ENCODE measurements around the gene PNP. TPM values are rescaled to one million over a fixed set of nuclear protein-coding genes. Genes with fewer than 3 reads are reported as not detected.
"Not testable (repeated sequence)": the region's sequence is repeated elsewhere in the genome, so short reads cannot be mapped to it uniquely, and the experiment has no call there.

Gene PNP
- total and polyA plus RNA-seq, 2 experiments from 2014 or later: 60.4 to 69.2 TPM

GRCh38 chr14:20507537-20507936, 38.3 kb downstream of the PNP start:
- H3K79me2 ChIP-seq; H4K20me1 ChIP-seq (ENCODE audit: insufficient read depth, poor library complexity, severe bottlenecking); H3K4me2 ChIP-seq; H2AFZ ChIP-seq; H3K9me3 ChIP-seq (ENCODE audit: low read depth); H3K27me3 ChIP-seq; H3K27ac ChIP-seq; H3K9me2 ChIP-seq (replicated peaks; ENCODE audit: insufficient read depth); H3K4me1 ChIP-seq (ENCODE audit: insufficient read depth); DNase-seq (ENCODE audit: low spot score); H3K36me3 ChIP-seq (replicated peaks; ENCODE audit: insufficient read depth, low read depth); H3K4me3 ChIP-seq: not testable (repeated sequence)
- WGBS (ENCODE audit: low lambda C conversion rate, missing lambda C conversion rate): 79% methylated on average over 3 of the region's 3 CpGs

GRCh38 chr14:20508367-20508766, 39.2 kb downstream of the PNP start:
- whole genome bisulfite sequencing (ENCODE audit: low lambda C conversion rate, missing lambda C conversion rate): 94% methylated on average over 8 of the region's 8 CpGs
- no peak for DNase-seq (ENCODE audit: low spot score)
- Histone ChIP-seq H3K4me3 (no peak overlapping the region), H3K27me3 (peaks cover 2% of the 10 kb centered on the region), H3K4me2 (no peak overlapping the region), H3K9me3 (ENCODE audit: low read depth) (no peaks in the 10 kb centered on the region), H4K20me1 (ENCODE audit: insufficient read depth, poor library complexity, severe bottlenecking) (no peaks in the 10 kb centered on the region), H3K36me3 (replicated peaks; ENCODE audit: insufficient read depth, low read depth) (no peaks in the 10 kb centered on the region), H3K9me2 (replicated peaks; ENCODE audit: insufficient read depth) (no peaks in the 10 kb centered on the region), H2AFZ (no peak overlapping the region), H3K4me1 (ENCODE audit: insufficient read depth) (no peaks in the 10 kb centered on the region), H3K27ac (no peak overlapping the region), H3K79me2 (no peaks in the 10 kb centered on the region)
- TF ChIP-seq EZH2phosphoT487 (IDR thresholded peaks at IDR 0.05; ENCODE audit: low read depth, severe bottlenecking, unreplicated experiment): no peak
- TF ChIP-seq, protein P1, sequence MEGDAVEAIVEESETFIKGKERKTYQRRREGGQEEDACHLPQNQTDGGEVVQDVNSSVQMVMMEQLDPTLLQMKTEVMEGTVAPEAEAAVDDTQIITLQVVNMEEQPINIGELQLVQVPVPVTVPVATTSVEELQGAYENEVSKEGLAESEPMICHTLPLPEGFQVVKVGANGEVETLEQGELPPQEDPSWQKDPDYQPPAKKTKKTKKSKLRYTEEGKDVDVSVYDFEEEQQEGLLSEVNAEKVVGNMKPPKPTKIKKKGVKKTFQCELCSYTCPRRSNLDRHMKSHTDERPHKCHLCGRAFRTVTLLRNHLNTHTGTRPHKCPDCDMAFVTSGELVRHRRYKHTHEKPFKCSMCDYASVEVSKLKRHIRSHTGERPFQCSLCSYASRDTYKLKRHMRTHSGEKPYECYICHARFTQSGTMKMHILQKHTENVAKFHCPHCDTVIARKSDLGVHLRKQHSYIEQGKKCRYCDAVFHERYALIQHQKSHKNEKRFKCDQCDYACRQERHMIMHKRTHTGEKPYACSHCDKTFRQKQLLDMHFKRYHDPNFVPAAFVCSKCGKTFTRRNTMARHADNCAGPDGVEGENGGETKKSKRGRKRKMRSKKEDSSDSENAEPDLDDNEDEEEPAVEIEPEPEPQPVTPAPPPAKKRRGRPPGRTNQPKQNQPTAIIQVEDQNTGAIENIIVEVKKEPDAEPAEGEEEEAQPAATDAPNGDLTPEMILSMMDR (IDR thresholded peaks at IDR 0.05; ENCODE audit: poor library complexity): no peak
- no peak for TF ChIP-seq EZH2 (IDR thresholded peaks at IDR 0.05; ENCODE audit: borderline replicate concordance)

DNA sequence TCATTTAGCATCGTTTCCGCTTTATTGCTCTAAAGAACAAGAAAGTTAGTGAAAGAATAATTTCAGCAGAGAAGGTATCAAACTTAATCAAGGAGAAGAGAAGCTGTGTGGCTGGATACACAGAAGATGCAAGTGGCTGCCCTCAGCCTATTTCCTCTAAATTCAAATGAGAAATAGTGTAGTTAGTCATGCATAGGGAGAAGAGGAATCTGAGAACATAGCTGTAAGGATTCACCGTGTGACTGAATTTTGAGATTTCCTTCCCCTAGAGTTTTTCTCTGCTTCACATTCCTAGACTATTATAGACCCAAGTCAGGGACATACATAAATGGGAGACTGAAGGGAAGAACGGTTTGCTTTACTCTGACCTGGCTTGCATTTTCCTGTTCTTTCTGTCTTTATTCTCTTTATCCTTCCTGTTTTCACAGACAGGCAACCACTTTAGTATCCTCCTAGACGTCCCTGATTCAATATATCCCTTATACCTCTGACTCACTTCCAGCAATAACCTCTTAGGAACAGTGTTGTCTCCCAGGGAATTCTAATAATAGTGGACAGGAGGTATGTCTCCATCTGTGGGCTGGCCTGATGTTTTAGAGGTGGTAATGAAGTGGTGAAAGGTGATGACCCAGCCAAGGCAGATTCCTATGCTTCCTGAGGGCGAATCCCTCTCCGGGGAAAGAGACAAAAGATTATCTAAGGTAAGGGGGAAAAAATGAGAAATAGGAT, 43.1 kb downstream of the PNP start:
- H3K36me3 ChIP-seq (replicated peaks; ENCODE audit: insufficient read depth, low read depth): no peaks in the 10 kb centered on the region
- H3K9me2 ChIP-seq (replicated peaks; ENCODE audit: insufficient read depth): no peaks in the 10 kb centered on the region
- H3K79me2 ChIP-seq: no peaks in the 10 kb centered on the region
- H3K9me3 ChIP-seq (ENCODE audit: low read depth): no peaks in the 10 kb centered on the region
- H3K27me3 ChIP-seq: peaks cover 7% of the 10 kb centered on the region
- H3K4me1 ChIP-seq (ENCODE audit: insufficient read depth): no peaks in the 10 kb centered on the region
- no peak overlapping the region for H3K4me3 ChIP-seq
- DNase-seq (ENCODE audit: low spot score): no peak
- TF ChIP-seq, protein P1 (IDR thresholded peaks at IDR 0.05; ENCODE audit: poor library complexity): no peak
- no peak for TF ChIP-seq EZH2phosphoT487 (IDR thresholded peaks at IDR 0.05; ENCODE audit: low read depth, severe bottlenecking, unreplicated experiment)
- 71% methylated on average over 7 of the region's 7 CpGs for WGBS (ENCODE audit: low lambda C conversion rate, missing lambda C conversion rate)
- no peak overlapping the region for H3K27ac ChIP-seq
- H3K4me2 ChIP-seq: no peak overlapping the region
- H2AFZ ChIP-seq: no peak overlapping the region
- no peaks in the 10 kb centered on the region for H4K20me1 ChIP-seq (ENCODE audit: insufficient read depth, poor library complexity, severe bottlenecking)

DNA sequence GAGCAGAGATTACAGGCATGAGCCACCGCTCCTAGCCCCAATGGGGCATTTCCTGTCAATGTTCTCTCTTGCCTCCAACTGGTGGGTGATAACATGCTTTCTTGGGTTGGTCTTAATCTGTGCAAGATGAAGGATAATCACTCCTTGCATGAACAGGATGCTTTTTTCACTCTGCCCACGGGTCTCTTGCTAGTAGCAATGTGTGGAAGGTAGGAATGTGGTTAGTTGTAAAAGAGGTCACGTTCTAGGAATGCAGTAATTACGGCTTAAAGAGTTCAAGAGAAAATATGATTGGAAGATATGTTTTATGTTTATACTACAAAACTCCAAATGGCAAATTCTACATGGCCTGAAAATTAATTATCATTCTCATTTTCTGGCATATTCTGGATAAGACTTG, 46.6 kb downstream of the PNP start:
- Histone ChIP-seq H3K9me2 (replicated peaks; ENCODE audit: insufficient read depth) (no peaks in the 10 kb centered on the region), H2AFZ (no peak overlapping the region), H3K27ac (no peak overlapping the region), H3K27me3 (peaks cover 7% of the 10 kb centered on the region), H3K79me2 (no peaks in the 10 kb centered on the region), H3K4me2 (no peak overlapping the region), H4K20me1 (ENCODE audit: insufficient read depth, poor library complexity, severe bottlenecking) (no peaks in the 10 kb centered on the region), H3K4me3 (no peak overlapping the region), H3K4me1 (ENCODE audit: insufficient read depth) (no peaks in the 10 kb centered on the region), H3K36me3 (replicated peaks; ENCODE audit: insufficient read depth, low read depth) (no peaks in the 10 kb centered on the region), H3K9me3 (ENCODE audit: low read depth) (no peaks in the 10 kb centered on the region)
- WGBS (ENCODE audit: low lambda C conversion rate, missing lambda C conversion rate): 47% methylated on average over 4 of the region's 4 CpGs
- no peak for DNase-seq (ENCODE audit: low spot score)
- TF ChIP-seq, protein P1 (IDR thresholded peaks at IDR 0.05; ENCODE audit: poor library complexity): no peak
- TF ChIP-seq EZH2 (IDR thresholded peaks at IDR 0.05; ENCODE audit: borderline replicate concordance) (no peak), EZH2phosphoT487 (IDR thresholded peaks at IDR 0.05; ENCODE audit: low read depth, severe bottlenecking, unreplicated experiment) (no peak)
